ENCODE results near the gene GRK2. TPM values are rescaled to one million over a fixed set of nuclear protein-coding genes. Genes with fewer than 3 reads are reported as not detected.

The GRK2 gene
- total and polyA plus RNA-seq, 2 of the 13 experiments (the other 11 are each of a cell fraction or from before 2014, with no cell fraction given): 31.3 to 42.4 TPM

- TF ChIP-seq MYC (CRISPR knock-in tag; IDR thresholded peaks at IDR 0.05; ENCODE audit: borderline replicate concordance) (no peak), GTF2F1 (IDR thresholded peaks at IDR 0.05; ENCODE audit: low read length) (no peak), ZNF224 (CRISPR knock-in tag; IDR thresholded peaks at IDR 0.05) (no peak), ATF4 (CRISPR knock-in tag; IDR thresholded peaks at IDR 0.05) (no peak), ETS1 (CRISPR knock-in tag; IDR thresholded peaks at IDR 0.05) (no peak), NR0B2 (CRISPR knock-in tag; IDR thresholded peaks at IDR 0.05) (no peak), ZNF768 (CRISPR knock-in tag; IDR thresholded peaks at IDR 0.05) (no peak)
Observed at GRCh38 chr11:67237574-67237973, 28.7 kb upstream of the GRK2 start (continued).

GRCh38 chr11:67238894-67239782, 27.1 kb upstream of the GRK2 start:
- FAIRE-seq (no peak), ATAC-seq (peak; percentile 2; the same call in 2 of the 3 replicates), DNase-seq (ENCODE audit: low spot score) (no peak)
- no TSS peak for BruUV-seq (replicated peaks)
- in situ Hi-C loops (cut with HindIII; ENCODE audit: extremely low pct_ligation_motif_present, low pct_unique_long_range_greater_than_20kb): no loop called here
- CTCF ChIA-PET (ENCODE audit: low intra/inter-chr PET ratio, low total read pairs): no interaction called here
- H3K4me1 ChIP-seq (ENCODE audit: insufficient read depth, low read length): peaks cover 49% of the 10 kb centered on the region
- peak overlapping the region; percentile 81 for H3K4me2 ChIP-seq (ENCODE audit: low read depth, low read length)
- peaks cover 11% of the 10 kb centered on the region for H4K20me1 ChIP-seq (ENCODE audit: insufficient read depth, low read length)
- intact Hi-C loops (cut with micrococcal nuclease; ENCODE audit: unreplicated experiment): no loop called here
- no peak overlapping the region for H2AFZ ChIP-seq (ENCODE audit: low read length)
- peaks cover 1 to 11% of the 10 kb centered on the region in 2 experiments; a peak in 4 of 5 replicates for H3K36me3 ChIP-seq (replicated peaks in 1 of 2; ENCODE audit: control insufficient read depth in 1 of 2, insufficient read depth in 2 of 2, low read length in 2 of 2)
- H3K9me3 ChIP-seq (ENCODE audit: low read length): no peaks in the 10 kb centered on the region
- H3K27me3 ChIP-seq (ENCODE audit: control insufficient read depth in 1 of 2, insufficient read depth in 2 of 2, low read length in 2 of 2): no peaks in the 10 kb centered on the region; a peak in 1 of 5 replicates
- H3K9ac ChIP-seq (ENCODE audit: insufficient read depth, low read depth, low read length): peak overlapping the region; percentile 42; the same call in 1 of the 2 replicates
- WGBS (ENCODE audit: low lambda C conversion rate): 31% methylated on average over 10 of the region's 10 CpGs
- H3K79me2 ChIP-seq (ENCODE audit: insufficient read depth, low read length): peaks cover 41% of the 10 kb centered on the region
- POLR2A ChIA-PET: interaction anchor here (0.8 to 3.3 kb wide), 21 partner anchors 9 to 854 kb away, joined by 3 to 20 read pairs (median 5); partner anchors contain the start of genes ANKRD13D, CLCF1, POLD4 and SSH3
- peak overlapping the region; percentile 14 to 59 (median 34); a peak in 5 of 6 replicates for H3K4me3 ChIP-seq (replicated peaks in 1 of 3; ENCODE audit: insufficient read depth in 1 of 3, low read depth in 2 of 3, low read length in 3 of 3)
- H3K27ac ChIP-seq (ENCODE audit: extremely low read length, insufficient read depth, low read length): peak overlapping the region; percentile 64
- TF ChIP-seq SRY (CRISPR knock-in tag; IDR thresholded peaks at IDR 0.05) (no peak; the same call in 1 of the 2 replicates), ZSCAN30 (CRISPR knock-in tag; IDR thresholded peaks at IDR 0.05) (no peak), PHF21A (CRISPR knock-in tag; IDR thresholded peaks at IDR 0.05) (0 out of 2 replicates have a peak, but pooled peaks have one; percentile 4), REST (IDR thresholded peaks at IDR 0.05; ENCODE audit: borderline replicate concordance in 1 of 2, low read depth in 1 of 2, low read length in 2 of 2) (no peak), POLR2AphosphoS5 (IDR thresholded peaks at IDR 0.05; ENCODE audit: low read depth, low read length) (no peak), ZNF788 (CRISPR knock-in tag; IDR thresholded peaks at IDR 0.05; ENCODE audit: borderline replicate concordance) (no peak)

Data from HepG2 (cell line).